NCI-H1105 treated with DMSO at 0.1 percent for 48 hours (cell line): ENCODE measurements around the gene SMPD1.
"Not testable (repeated sequence)": the region's sequence is repeated elsewhere in the genome, so short reads cannot be mapped to it uniquely, and the experiment has no call there.

Experiments used
- DNase-seq: peaks from one replicate; lab custom pipeline; 2025; lab: John Stamatoyannopoulos, UW

SMPD1 gene

GRCh38 chr11:6390718-6391469, 620 bp downstream of the SMPD1 start:
- DNase-seq, result no peak

- no peak for DNase-seq
Measured at GRCh38 chr11:6391537-6392134, 1.4 kb downstream of the SMPD1 start.

- DNase-seq, result not testable (repeated sequence)
Measured at GRCh38 chr11:6392251-6392650, 2.0 kb downstream of the SMPD1 start.

GRCh38 chr11:6393989-6394670, 3.9 kb downstream of the SMPD1 start:
- DNase-seq, result no peak

- DNase-seq, result no peak
Measured at GRCh38 chr11:6395470-6396060, 5.3 kb downstream of the SMPD1 start.

- no peak for DNase-seq
Measured at GRCh38 chr11:6397156-6397555, 6.9 kb downstream of the SMPD1 start.

- no peak for DNase-seq
Measured at GRCh38 chr11:6397636-6398035, 7.4 kb downstream of the SMPD1 start.

GRCh38 chr11:6400431-6401345, 10.4 kb downstream of the SMPD1 start:
- DNase-seq, result no peak

- DNase-seq, result no peak
Measured at GRCh38 chr11:6401464-6401863, 11.2 kb downstream of the SMPD1 start.

- DNase-seq, result no peak
Measured at GRCh38 chr11:6402061-6402470, 11.8 kb downstream of the SMPD1 start.

GRCh38 chr11:6402561-6402981, 12.3 kb downstream of the SMPD1 start:
- no peak for DNase-seq

GRCh38 chr11:6403539-6403938, 13.3 kb downstream of the SMPD1 start:
- no peak for DNase-seq

- DNase-seq, result no peak
Measured at GRCh38 chr11:6404342-6405051, 14.2 kb downstream of the SMPD1 start.

- peak; percentile 41 for DNase-seq
Measured at GRCh38 chr11:6405052-6405667, 14.9 kb downstream of the SMPD1 start.

GRCh38 chr11:6405846-6406245, 15.6 kb downstream of the SMPD1 start:
- no peak for DNase-seq

- no peak for DNase-seq
Measured at GRCh38 chr11:6406370-6406769, 16.1 kb downstream of the SMPD1 start.

GRCh38 chr11:6410695-6411430, 20.6 kb downstream of the SMPD1 start:
- no peak for DNase-seq

GRCh38 chr11:6411594-6412031, 21.3 kb downstream of the SMPD1 start:
- no peak for DNase-seq

GRCh38 chr11:6413791-6414201, 23.5 kb downstream of the SMPD1 start:
- DNase-seq, result no peak

- no peak for DNase-seq
Measured at GRCh38 chr11:6414874-6415328, 24.6 kb downstream of the SMPD1 start.
